Stimulated activated CD4-positive, alpha-beta T cell treated with anti-CD3 and anti-CD28 coated beads, Interleukin-15, amount 100 ng/mL, for 48 hours (primary cell): ENCODE measurements around the gene IP6K3.

Experiments
- DNase-seq, 2 donors: peaks; one replicate each; pipeline ENCODE4 v3.0.0-alpha.2; 2020; ENCODE audit warnings: low read depth in 2 of 2

Gene IP6K3, protein sequence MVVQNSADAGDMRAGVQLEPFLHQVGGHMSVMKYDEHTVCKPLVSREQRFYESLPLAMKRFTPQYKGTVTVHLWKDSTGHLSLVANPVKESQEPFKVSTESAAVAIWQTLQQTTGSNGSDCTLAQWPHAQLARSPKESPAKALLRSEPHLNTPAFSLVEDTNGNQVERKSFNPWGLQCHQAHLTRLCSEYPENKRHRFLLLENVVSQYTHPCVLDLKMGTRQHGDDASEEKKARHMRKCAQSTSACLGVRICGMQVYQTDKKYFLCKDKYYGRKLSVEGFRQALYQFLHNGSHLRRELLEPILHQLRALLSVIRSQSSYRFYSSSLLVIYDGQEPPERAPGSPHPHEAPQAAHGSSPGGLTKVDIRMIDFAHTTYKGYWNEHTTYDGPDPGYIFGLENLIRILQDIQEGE

DNA sequence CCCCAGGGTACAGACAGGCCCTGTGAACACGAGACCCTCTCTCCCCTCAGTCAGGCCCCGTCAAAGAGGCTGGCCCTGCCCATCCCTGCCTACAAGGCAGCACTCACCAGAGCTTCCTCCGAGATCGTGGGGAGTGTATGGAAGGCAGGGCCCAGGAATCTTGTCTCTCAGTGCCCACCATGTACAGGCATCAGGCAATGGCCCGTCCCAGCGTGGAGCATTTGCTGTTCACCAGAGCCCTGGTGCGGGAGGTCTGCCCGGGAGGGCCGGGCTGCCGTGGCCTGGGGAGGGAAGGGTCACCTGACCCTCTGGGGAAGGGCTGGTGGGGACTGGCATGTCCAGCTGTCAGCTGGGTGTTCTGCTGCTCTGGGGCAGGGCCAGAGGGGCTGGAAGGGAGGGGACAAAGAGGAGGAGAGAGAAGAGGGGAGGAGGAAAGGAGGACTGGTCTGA lies at the start of gene IP6K3:
IP6K3 (minus strand) TSS at position 255 of the 450 bp plus-strand sequence. CDS start 11,429 bp downstream, outside the sequence.
- DNase-seq: no peak

DNA sequence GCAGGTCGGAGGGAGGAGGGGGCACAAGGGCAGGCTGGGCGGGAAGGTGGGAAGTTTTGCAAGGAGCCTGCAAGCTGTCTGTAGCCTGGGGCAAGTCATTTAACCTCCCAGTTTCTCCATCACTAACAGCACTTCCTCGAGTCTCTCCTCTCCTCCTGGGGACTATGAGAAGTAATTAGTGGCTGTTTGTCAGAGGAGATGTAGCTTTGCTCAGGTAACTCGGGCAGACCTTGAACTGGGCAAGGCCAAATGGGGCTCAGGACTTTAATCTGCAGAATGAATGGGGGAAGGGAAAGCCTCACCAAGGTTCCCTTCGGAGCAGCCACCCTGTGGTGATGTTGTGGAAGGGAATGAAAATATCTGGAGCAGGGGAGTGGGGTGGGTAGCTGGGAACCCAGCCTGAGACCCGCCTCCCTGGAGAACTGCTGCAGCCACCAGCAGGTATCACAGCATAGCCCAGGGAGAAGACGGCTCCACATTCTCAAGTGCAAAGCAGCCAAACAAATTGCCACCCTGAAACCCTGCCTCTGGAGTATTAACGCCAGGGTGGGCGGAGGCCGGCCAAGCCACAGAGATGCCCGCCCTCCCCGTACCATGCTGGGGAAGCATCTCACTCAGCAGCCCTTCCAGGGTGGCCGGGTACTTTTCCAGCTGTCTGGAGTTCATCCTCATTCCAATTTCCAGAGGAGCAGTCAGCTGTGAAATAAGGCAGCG lies 48.4 kb upstream of the IP6K3 start:
- no peak for DNase-seq

DNA sequence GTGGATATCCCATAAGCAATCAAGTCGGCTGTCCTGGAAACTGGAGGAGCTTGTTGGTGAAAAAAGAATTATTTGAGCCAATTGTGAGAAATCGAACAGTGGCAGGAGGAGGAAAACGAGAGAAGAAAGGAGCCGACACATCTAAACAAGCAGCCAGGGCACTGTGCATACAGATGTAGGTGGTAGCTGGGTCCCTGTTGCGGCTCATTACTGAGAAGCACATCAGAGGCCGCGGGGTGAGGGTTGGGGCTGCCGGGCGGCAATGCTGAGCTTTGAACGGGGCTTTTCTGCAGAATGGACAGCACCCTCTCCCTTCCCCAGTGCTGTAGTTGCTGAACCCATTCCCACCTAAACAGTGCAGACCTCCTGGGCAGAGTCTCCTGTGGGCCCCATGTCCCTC lies 46.3 kb upstream of the IP6K3 start:
- DNase-seq: no peak

- no peak for DNase-seq
These were observed 44.9 kb upstream of the IP6K3 start for GRCh38 chr6:33791620-33792019.

DNA sequence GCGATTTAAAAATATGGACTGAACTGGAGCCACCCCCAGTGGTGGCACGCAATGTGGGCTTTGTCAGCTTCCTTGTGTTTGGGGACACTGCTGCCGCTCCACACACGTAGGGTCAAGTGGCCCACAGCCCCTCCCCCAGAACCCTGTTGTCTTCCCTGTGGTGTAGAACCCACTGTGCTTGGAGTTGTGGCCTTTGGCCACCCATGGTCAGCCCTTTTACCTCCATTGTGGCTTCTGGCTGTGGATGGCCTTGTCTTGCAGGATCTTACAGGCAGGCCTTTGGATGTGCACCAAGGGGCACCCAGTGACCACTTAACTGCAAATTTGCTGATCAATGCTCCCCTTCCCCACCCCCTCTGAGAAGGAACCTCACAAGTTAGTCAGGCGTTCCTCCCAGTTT lies 44.2 kb upstream of the IP6K3 start:
- DNase-seq: no peak

DNA sequence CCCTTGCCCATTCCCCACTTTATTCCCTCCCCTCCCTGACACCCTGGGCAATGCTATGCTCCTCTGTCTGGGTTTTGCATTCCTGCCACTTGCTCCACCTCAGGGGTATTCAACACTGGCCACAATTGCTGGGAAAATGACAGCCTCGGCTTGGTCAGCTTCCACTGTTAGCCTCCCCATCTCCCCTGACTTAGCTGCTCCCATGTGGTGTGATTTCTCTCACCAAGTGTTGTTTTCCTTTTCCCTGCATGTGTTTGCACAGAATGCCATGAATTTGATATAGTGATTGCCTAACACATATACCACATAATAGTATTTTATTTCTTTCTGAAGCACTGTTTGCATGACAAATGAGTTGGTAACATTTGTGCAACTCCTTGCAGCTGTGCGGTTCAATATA lies 43.7 kb upstream of the IP6K3 start:
- DNase-seq: no peak

GRCh38 chr6:33789550-33789895 lies 42.8 kb upstream of the IP6K3 start:
- no peak for DNase-seq

DNA sequence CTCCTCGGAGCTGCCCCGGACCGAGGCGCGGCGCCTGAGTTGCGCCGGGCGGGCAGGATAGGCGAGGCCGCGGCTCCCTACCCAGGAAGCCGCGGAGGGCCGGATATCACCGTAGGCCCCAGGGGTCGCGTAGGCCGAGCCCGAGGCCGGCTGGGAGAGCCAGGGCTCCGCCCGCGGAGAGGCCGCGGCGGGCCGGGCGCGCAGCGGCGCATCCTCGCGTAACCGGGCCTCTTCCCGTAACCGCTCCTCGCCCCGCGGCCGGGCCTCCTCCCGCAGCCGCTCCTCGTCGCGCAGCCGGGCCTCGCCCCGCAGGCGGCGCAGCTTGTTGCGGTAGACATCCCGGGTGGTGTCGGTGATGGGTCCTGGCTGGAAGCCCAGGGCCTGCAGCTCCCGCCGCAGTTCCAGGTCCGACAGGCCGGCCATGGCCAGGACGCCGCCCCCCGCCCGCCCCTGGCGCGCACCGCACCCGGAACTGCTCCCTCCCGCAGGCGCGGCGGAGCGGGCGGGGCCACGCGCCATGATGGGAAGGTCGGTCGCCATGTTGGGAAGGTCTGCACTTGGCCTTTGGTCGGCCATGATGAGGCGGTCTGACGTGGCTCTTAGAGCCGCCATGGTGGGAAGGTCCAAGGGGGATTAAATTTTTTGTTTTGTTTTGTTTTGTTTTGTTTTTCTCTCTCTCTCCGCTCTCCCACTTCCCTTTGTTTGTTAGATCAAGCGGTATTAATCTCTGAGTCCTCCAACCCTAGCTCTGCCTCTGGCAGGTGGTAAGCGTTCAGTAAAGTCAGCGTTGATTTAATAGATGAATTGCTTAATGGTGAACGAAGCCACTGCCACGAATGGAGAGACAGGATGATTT lies 42.2 kb upstream of the IP6K3 start, which contains the start of gene LEMD2:
LEMD2 (minus strand) TSS at position 437 of the 856 bp plus-strand sequence; CDS start at position 423, 14 bp downstream.
- peak; percentile 80 to 89 for DNase-seq

DNA sequence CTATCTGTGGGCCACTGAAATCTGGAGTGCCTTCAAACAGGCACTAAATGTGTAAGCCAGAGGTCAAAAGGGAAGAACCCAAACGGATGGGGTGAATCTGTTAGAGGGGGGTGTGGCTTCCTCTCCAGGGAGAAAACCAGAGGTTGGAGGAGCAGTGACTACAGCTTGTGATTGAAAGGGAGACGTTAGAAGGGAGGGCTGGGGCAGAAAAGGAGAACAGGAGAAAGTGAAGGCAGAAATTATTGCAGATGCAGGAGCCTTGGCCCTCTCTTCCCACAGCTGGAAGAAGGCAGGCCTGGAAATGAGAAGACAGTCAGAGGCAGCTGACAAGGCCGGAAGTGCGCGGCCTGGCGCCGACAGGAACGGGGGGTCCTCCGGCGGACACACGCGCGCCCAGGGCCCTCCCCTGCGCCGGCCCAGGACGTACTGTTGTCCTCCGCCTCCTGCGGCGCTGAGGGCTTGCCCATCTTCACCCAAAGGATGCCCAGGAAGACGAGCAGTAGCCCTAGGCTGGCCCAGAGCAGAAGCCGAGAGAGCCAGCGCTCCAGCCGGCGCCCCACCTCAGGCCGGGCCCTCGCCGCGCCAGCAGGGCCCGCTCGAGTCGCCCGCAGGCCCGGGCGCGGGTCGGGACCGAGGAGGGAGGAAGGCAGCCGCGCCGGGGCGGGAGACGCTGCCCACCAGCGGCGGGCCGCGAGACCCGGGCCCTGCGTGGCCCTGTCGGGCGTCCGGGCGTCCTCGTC lies 41.4 kb upstream of the IP6K3 start:
- peak; percentile 11 to 30 for DNase-seq

DNA sequence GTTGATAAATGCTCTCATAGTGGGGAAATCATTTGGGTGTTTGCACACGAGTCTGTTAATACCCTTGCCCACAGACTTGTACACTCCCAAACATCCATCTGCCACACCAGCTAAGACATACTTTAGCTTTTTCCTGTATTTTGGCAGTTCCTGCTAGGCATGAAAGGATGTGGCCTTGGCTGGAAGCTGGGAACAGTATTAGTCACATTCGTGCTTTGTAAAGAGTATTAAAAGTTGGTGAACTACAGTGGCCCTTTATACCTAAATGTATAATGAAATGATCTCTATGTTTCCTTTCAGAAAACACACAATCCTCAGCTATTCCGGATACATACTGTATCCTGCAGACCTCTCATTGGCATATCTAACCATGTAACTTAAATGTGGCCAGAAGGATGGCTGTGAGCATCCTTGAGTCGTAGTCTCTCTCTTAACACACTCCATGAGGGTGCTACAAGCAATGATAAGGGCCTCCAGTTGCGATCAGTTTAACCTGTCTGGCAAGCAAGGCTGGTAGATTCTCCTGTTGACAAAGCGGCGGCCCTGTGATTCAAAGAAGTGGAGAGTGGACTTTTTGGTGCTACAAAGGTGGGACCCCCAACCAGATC lies 40.7 kb upstream of the IP6K3 start:
- no peak for DNase-seq

GRCh38 chr6:33786736-33787135 lies 40.0 kb upstream of the IP6K3 start:
- no peak for DNase-seq

- DNase-seq: no peak
These were observed 39.1 kb upstream of the IP6K3 start for GRCh38 chr6:33785778-33786177.

DNA sequence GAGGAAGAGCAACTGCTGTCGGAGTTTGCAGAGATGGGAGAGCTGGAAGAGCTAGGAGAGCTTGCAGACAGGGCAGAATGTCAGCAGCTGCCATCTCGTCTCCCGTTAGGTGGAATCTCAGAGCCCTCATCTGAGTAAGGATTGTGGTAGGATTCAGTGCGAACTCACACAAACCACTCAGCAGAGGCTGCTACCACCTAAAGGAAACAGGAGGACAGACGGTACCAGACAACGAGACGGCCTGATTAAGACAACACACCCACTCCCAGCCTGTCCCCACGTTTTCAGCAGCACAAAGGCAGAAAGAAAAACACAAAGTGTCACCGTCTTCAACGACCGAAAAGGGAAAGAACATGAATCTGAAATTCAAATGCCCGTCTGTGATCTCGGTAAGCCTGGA lies 38.1 kb upstream of the IP6K3 start:
- DNase-seq: no peak

GRCh38 chr6:33783781-33784520 lies 37.2 kb upstream of the IP6K3 start:
- DNase-seq: no peak

DNA sequence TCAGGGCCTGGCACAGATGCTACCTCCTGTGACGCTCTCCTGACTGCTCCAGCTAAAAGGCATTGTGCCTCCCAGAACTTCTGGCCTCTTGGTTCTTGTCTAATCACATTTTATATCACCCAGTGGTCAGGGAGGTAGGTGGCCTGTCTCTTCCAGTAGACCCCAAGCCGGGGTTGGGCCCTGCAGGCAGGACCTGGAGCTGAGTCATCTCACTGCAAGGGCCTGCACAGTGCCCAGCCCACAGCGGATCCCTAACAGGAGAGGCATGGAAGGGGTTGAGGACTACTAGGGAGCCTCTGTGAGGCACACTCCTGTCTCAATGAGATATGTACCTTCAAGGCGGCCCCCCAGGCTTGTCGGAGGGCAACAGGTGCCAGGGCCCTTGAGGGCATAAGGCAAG lies 35.9 kb upstream of the IP6K3 start:
- no peak for DNase-seq

DNA sequence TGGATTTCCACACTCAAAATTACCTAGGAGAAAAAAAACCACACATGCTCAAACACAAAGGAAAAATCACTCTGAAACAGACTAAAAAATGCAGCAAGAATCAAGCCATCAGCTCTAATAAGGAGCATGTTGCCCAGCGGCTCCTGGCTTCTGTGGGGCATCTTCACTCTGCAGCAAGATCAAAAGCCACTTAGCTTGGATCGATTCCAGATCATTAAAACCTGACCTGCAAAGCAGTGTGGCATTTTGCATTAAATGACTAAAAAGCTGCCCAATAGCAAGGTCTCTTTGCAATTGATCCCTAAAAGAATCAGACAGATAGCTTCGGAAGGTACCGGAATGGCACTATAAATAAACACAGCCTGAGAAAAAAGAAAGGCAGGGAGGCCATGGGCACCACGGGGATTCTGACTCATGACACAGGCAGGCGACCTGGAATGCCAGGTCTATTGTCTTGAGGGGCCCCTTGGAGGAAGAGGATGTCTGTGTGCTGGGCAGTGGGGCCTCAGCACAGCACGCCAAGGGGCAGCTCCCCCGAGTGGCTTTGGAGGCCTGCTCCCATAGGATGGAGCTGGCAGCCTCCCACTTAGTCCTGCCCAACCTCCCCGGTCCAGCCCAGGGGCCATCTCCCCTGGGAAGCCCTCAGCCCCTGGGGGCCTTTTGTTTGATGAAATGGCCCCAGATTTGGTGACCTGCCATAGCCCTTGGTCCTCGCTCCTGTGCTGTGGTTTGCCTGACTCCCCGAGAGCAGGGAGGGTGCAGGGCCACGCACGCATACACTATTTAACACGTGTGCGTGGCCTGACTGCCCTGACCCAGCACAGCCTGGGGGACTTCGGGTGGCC lies 34.6 kb upstream of the IP6K3 start:
- no peak for DNase-seq

- no peak for DNase-seq
These were observed 33.2 kb upstream of the IP6K3 start for GRCh38 chr6:33779895-33780294.

DNA sequence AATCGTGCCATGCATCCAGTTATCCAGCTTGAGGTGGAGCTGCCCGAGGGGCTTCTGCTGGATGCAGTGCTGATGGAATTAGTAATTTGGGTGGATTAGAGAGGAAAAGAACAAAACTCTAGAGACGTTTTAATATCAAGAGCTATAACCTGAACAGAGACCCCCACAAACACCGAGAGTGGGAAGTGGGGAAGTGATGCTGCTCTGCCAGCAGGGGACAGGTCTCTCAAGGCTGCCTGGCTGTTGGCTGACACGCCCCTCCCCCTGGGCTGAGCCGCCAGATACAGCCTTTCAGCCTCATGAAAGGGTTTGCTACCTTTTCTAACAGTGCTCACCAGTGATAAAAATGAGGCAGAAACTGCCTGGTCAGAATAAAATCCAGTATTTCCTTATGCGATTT lies 32.6 kb upstream of the IP6K3 start:
- no peak for DNase-seq

DNA sequence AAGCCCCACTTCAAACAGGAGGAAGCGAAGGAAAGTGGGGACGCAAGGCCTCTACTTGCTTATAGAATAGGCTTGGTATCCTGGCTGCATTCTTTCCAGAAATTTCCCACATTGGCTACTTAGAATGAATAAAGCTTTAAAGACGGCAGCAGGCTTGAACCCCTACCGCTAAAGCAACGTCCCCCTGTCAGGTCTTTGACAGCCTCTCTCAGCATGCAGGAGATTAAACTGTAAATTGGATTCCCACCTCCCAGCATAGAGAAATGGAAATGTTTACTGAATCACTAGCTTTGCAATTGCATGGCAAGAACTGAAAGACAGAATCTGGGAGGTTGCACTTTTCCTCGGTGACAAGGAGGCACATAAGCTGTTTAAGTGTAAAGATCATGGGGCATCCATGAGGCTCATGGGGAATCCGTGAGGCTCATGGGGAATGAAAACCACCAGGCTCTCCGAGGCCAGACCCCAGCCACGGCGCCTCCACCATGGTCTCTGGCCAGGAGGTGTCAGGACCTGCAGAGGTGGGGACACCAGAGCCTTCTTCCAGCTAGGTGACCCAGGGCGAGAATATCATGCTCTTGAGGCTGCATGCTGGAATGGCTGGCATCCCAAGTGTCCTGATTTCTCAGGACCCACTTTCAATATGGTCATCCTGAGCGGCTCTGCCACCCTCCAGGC lies 31.9 kb upstream of the IP6K3 start:
- no peak for DNase-seq
